Endothelial cell of umbilical vein (primary cell): ENCODE measurements around the gene PIMREG. TPM values are rescaled to one million over a fixed set of nuclear protein-coding genes. Genes with fewer than 3 reads are reported as not detected.

Source experiments
- BruUV-seq: library from RNA; stranded (reverse); fragments of 400-500 nt; replicated peaks from 2 replicates; lab custom pipeline; 2021; lab: Mats Ljungman, UMichigan
- CTCF ChIA-PET: fragments of 300-600, 350-600 bp; sonication (Branson Sonifier 250); formaldehyde crosslinking; loops from one replicate; lab custom pipeline; 2021; ENCODE audit warnings: antibody characterized with exemption, inconsistent platforms; lab: Charles Lee
- POLR2A ChIA-PET: fragments of 300-600, 350-600 bp; sonication (Branson Sonifier 250); formaldehyde crosslinking; loops from one replicate; lab custom pipeline; 2021; ENCODE audit warnings: antibody characterized with exemption, inconsistent platforms; lab: Charles Lee
- DNase-seq: peaks from one replicate; pipeline ENCODE4 v3.0.0-alpha.2; 2011; ENCODE audit warnings: low read depth, low spot score
- FAIRE-seq: peaks from 2 replicates; lab custom pipeline; 2011; peaks lifted over from hg19 to GRCh38; lab: Jason Lieb, UNC
- H2AFZ ChIP-seq: 2 replicates; pipeline ENCODE4 v1.6.0; 2012; ENCODE audit warnings: low read depth, low read length, control low read depth, inconsistent platforms
- H3K27ac ChIP-seq: 2 replicates; pipeline ENCODE4 v1.5.1; 2011; ENCODE audit warnings: low read depth, mild to moderate bottlenecking, control low read depth, low read length, moderate library complexity; ENCODE audit not compliant: insufficient read depth
- H3K27me3 ChIP-seq, 2 experiments: 2 replicates each; pipeline versions ENCODE4 v1.6.0 to v1.6.1; 2011; ENCODE audit warnings: low read length in 2 of 2, mixed read lengths in 1 of 2; ENCODE audit not compliant: control insufficient read depth in 2 of 2, insufficient read depth in 2 of 2
- H3K36me3 ChIP-seq, 2 experiments: 2 replicates in 1 of 2; 3 replicates in 1 of 2; pipeline ENCODE4 v1.5.1; 2011; ENCODE audit warnings: low read length in 2 of 2, mild to moderate bottlenecking in 1 of 2, moderate library complexity in 1 of 2; ENCODE audit not compliant: control insufficient read depth in 2 of 2, insufficient read depth in 2 of 2; ENCODE audit errors: extremely low read depth in 1 of 2
- H3K4me1 ChIP-seq: 3 replicates; pipeline ENCODE4 v1.5.1; 2011; ENCODE audit warnings: mild to moderate bottlenecking, low read length; ENCODE audit not compliant: control insufficient read depth, insufficient read depth; ENCODE audit errors: extremely low read depth
- H3K4me2 ChIP-seq: 2 replicates; pipeline ENCODE4 v1.6.1; 2011; ENCODE audit warnings: low read length, control low read depth, mixed read lengths; ENCODE audit not compliant: insufficient read depth
- H3K4me3 ChIP-seq, 3 experiments: fragments of 200-600 bp in 1 of 3; sonication (generic), shearing (Covaris generic) in 1 of 3; replicated peaks in 1 of 3; 2 replicates each; pipeline ENCODE4 v1.5.1; 2011 to 2016; ENCODE audit warnings: control low read depth in 3 of 3, low read length in 3 of 3, mild to moderate bottlenecking in 2 of 3, inconsistent platforms in 1 of 3, low read depth in 1 of 3, moderate library complexity in 1 of 3; ENCODE audit not compliant: insufficient read depth in 1 of 3
- H3K79me2 ChIP-seq: 2 replicates; pipeline ENCODE4 v1.6.0; 2012; ENCODE audit warnings: low read length, inconsistent platforms; ENCODE audit not compliant: control insufficient read depth, insufficient read depth
- H3K9ac ChIP-seq: replicated peaks from 2 replicates; pipeline ENCODE3; 2011; ENCODE audit warnings: low read length, control low read depth; ENCODE audit not compliant: insufficient read depth; ENCODE audit errors: extremely low read depth
- H3K9me1 ChIP-seq: replicated peaks from 3 replicates; pipeline ENCODE4 v1.6.0; 2011; ENCODE audit warnings: mild to moderate bottlenecking, low read length; ENCODE audit not compliant: control insufficient read depth, insufficient read depth; ENCODE audit errors: extremely low read depth
- H3K9me3 ChIP-seq: replicated peaks from 2 replicates; pipeline ENCODE4 v1.5.1; 2012; ENCODE audit warnings: low read length, inconsistent platforms; ENCODE audit not compliant: control insufficient read depth, insufficient read depth
- H4K20me1 ChIP-seq: replicated peaks from 2 replicates; pipeline ENCODE3; 2011; ENCODE audit warnings: mild to moderate bottlenecking, low read length; ENCODE audit not compliant: control insufficient read depth, insufficient read depth; ENCODE audit errors: extremely low read depth
- EZH2 ChIP-seq: IDR thresholded peaks from 2 replicates; pipeline ENCODE4 v1.6.1; 2012; ENCODE audit warnings: borderline replicate concordance, low read depth, mild to moderate bottlenecking, moderate library complexity, low read length, inconsistent platforms; ENCODE audit not compliant: severe bottlenecking
- FOS ChIP-seq: IDR thresholded peaks from 2 replicates; pipeline ENCODE4 v1.6.1; 2011; ENCODE audit warnings: mild to moderate bottlenecking, low read length, moderate library complexity, borderline replicate concordance; ENCODE audit not compliant: insufficient read depth
- GATA2 ChIP-seq: IDR thresholded peaks from 2 replicates; pipeline ENCODE4 v1.7.0; 2011; ENCODE audit warnings: low read depth, mild to moderate bottlenecking, moderate library complexity, mixed read lengths, low read length; ENCODE audit not compliant: insufficient read length, insufficient read depth
- JUN ChIP-seq: IDR thresholded peaks from 2 replicates; pipeline ENCODE4 v1.6.1; 2011; ENCODE audit warnings: borderline replicate concordance, low read depth; ENCODE audit not compliant: insufficient read length, insufficient read depth
- MYC ChIP-seq: IDR thresholded peaks from one replicate; pipeline ENCODE4 v1.6.1; 2011; ENCODE audit warnings: mild to moderate bottlenecking, low read depth, low read length
- POLR2A ChIP-seq: IDR thresholded peaks from 2 replicates; pipeline ENCODE4 v1.6.1; 2012; ENCODE audit warnings: low read depth, mild to moderate bottlenecking, control low read depth, low read length
- POLR2AphosphoS5 ChIP-seq: IDR thresholded peaks from 2 replicates; pipeline ENCODE4 v1.6.1; 2012; ENCODE audit warnings: low read depth, mild to moderate bottlenecking, control low read depth, low read length, moderate library complexity; ENCODE audit not compliant: insufficient read depth
- dilution Hi-C: fragments of 300-500 bp; cut with MboI; formaldehyde crosslinking; loops from one replicate; pipeline ENCODE4 v1.15.0; 2019; ENCODE audit warnings: low sequenced_read_pairs; ENCODE audit not compliant: extremely low pct_ligation_motif_present
- intact Hi-C: fragments of 100-400 bp; cut with micrococcal nuclease; formaldehyde crosslinking; loops from one replicate; pipeline ENCODE4 v1.10.0; 2022
- polyA plus RNA-seq, 4 experiments: library from polyadenylated mRNA; depleted of rRNA in 3 of 4; stranded (reverse) in 3 of 4; unstranded in 1 of 4; fragments of >200 nt; gene quantifications; 2 replicates each; pipeline versions ENCODE4 v1.2.1 to v1.2.3, GENCODE V29; 2011 to 2012; ENCODE audit warnings: missing spikeins in 1 of 4
- total RNA-seq: library from RNA; stranded (reverse); gene quantifications from 2 replicates; pipeline ENCODE4 v1.2.3, GENCODE V29; 2021
- TF ChIP-seq, protein P1 (sequence below): IDR thresholded peaks from 2 replicates; pipeline ENCODE4 v1.6.1; 2011; ENCODE audit not compliant: insufficient read depth, insufficient read length
- TF ChIP-seq, protein P2 (sequence below), 2 donors: IDR thresholded peaks; 1 replicate in 1 of 2; 2 replicates in 1 of 2; pipeline ENCODE4 v1.5.1; 2011; ENCODE audit warnings: low read length in 2 of 2, mild to moderate bottlenecking in 2 of 2, moderate library complexity in 2 of 2, control low read depth in 1 of 2, inconsistent platforms in 1 of 2, low read depth in 1 of 2; ENCODE audit not compliant: insufficient read depth in 1 of 2; ENCODE audit errors: extremely low read depth in 1 of 2

Gene PIMREG
- total and polyA plus RNA-seq, 2 donors (not counting 3 experiments of a cell fraction or from before 2014, with no cell fraction given), result 26.3 to 37.7 TPM

DNA sequence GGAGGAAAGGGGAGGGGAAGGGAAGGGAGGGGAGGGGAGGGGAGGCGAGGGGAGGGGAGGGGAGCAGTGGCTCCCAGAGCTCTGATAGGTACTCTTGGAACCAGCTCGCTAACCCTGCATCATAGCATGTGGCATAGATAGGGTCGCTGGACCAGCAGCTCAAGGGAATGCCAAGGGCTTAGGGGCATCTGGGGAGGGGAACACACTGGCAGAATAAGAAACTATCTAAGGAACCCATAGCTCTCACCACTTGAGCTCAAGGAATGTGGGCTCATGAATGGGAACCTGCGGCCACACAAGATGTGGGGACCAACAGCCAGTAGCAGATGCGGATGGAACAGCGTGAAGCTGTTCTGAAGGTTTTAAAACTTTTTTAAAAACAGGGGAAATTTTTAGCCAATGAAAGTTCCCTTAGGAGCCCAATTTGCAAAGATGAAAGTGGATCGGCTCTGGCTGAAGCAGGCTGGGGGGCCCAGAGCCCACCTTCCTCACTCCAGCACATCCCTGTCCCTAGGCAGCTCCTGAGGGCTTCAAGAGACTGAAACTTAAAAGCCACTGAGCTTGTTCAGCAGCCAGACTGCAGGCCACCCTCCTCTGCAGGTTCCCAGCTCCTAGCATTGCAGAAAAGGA, 46.9 kb downstream of the PIMREG start:
- no peaks in the 10 kb centered on the region for H3K9me1 ChIP-seq

More for the DNA sequence above, 46.9 kb downstream of the PIMREG start:
- H3K79me2 ChIP-seq, result no peaks in the 10 kb centered on the region
- H4K20me1 ChIP-seq, result no peaks in the 10 kb centered on the region
- H3K4me1 ChIP-seq, result no peaks in the 10 kb centered on the region
- no peak for FAIRE-seq
- no TSS peak for BruUV-seq
- no peak overlapping the region for H2AFZ ChIP-seq
- no peak for DNase-seq
- TF ChIP-seq, protein P1, sequence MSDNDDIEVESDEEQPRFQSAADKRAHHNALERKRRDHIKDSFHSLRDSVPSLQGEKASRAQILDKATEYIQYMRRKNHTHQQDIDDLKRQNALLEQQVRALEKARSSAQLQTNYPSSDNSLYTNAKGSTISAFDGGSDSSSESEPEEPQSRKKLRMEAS, result no peak
- TF ChIP-seq FOS (no peak), EZH2 (no peak), GATA2 (no peak), MYC (no peak), POLR2A (no peak), POLR2AphosphoS5 (no peak), JUN (no peak)
- TF ChIP-seq, protein P2, sequence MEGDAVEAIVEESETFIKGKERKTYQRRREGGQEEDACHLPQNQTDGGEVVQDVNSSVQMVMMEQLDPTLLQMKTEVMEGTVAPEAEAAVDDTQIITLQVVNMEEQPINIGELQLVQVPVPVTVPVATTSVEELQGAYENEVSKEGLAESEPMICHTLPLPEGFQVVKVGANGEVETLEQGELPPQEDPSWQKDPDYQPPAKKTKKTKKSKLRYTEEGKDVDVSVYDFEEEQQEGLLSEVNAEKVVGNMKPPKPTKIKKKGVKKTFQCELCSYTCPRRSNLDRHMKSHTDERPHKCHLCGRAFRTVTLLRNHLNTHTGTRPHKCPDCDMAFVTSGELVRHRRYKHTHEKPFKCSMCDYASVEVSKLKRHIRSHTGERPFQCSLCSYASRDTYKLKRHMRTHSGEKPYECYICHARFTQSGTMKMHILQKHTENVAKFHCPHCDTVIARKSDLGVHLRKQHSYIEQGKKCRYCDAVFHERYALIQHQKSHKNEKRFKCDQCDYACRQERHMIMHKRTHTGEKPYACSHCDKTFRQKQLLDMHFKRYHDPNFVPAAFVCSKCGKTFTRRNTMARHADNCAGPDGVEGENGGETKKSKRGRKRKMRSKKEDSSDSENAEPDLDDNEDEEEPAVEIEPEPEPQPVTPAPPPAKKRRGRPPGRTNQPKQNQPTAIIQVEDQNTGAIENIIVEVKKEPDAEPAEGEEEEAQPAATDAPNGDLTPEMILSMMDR (IDR thresholded peaks at IDR 0.05; ENCODE audit: extremely low read depth in 1 of 2, insufficient read depth in 1 of 2, low read depth in 1 of 2, low read length in 2 of 2), result no peak
- ChIA-PET CTCF (interaction anchor here (1.1 kb wide), 2 partner anchors 9 to 18 kb away, joined by 4 to 5 read pairs; no protein-coding TSS in a partner anchor), POLR2A (no interaction called here)
- no peaks in the 10 kb centered on the region for H3K27me3 ChIP-seq
- intact Hi-C loops, result no loop called here
- H3K4me3 ChIP-seq, result no peak overlapping the region
- no peaks in the 10 kb centered on the region for H3K36me3 ChIP-seq
- no peaks in the 10 kb centered on the region for H3K9me3 ChIP-seq
- no peak overlapping the region for H3K9ac ChIP-seq
- H3K27ac ChIP-seq, result no peak overlapping the region
- H3K4me2 ChIP-seq, result no peak overlapping the region
- dilution Hi-C loops, result no loop called here
